ENCODE data around the gene POMZP3.
"Not testable (repeated sequence)": the region's sequence is repeated elsewhere in the genome, so short reads cannot be mapped to it uniquely, and the experiment has no call there.

Gene POMZP3

DNA sequence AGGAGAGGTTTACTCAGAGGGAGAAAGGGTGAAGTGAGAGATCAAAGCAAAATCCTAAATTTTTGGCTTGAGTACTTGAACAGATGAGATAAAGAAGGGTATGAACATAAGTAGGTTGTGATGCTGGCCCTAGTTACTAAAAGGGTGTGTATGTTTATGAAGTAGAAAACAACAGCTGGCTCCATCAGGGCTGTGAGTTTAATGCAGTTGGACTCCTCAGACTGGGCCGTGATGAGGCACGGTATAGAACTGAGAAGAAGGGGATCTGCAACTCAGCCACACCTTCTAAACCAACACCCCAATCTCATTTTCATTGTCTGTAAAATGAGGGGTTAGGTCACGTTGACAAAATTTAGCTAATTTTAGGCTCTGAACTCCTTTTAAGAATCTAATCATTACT, 54.8 kb downstream of the POMZP3 start:
- H3K9me3 ChIP-seq (ENCODE audit: low read length); H3K4me1 ChIP-seq (ENCODE audit: insufficient read depth, low read length, severe bottlenecking); H3K27ac ChIP-seq (ENCODE audit: low read depth, low read length, poor library complexity, severe bottlenecking); H3K4me2 ChIP-seq (ENCODE audit: low read length); H3K4me3 ChIP-seq (ENCODE audit: low read depth, low read length, poor library complexity, severe bottlenecking); H2AFZ ChIP-seq (ENCODE audit: low read length); H4K20me1 ChIP-seq (ENCODE audit: insufficient read depth, low read length); H3K9me2 ChIP-seq (ENCODE audit: low read depth, low read length); H3K27me3 ChIP-seq (ENCODE audit: insufficient read depth, low read length); H3F3A ChIP-seq (ENCODE audit: insufficient read depth, low read length); H3K9ac ChIP-seq (ENCODE audit: low read length); H3K79me2 ChIP-seq (ENCODE audit: insufficient read depth, low read length): not testable (repeated sequence)
- peaks cover 19% of the 10 kb centered on the region for H3K36me3 ChIP-seq (ENCODE audit: insufficient read depth, low read length)

GRCh38 chr7:76570324-76570775, 56.7 kb downstream of the POMZP3 start:
- H2AFZ ChIP-seq (ENCODE audit: low read length); H3K9me3 ChIP-seq (ENCODE audit: low read length); H3K79me2 ChIP-seq (ENCODE audit: insufficient read depth, low read length); H3K9me2 ChIP-seq (ENCODE audit: low read depth, low read length); H3K4me1 ChIP-seq (ENCODE audit: insufficient read depth, low read length, severe bottlenecking); H3K4me3 ChIP-seq (ENCODE audit: low read depth, low read length, poor library complexity, severe bottlenecking); H3K4me2 ChIP-seq (ENCODE audit: low read length); H3F3A ChIP-seq (ENCODE audit: insufficient read depth, low read length); H3K27me3 ChIP-seq (ENCODE audit: insufficient read depth, low read length); H4K20me1 ChIP-seq (ENCODE audit: insufficient read depth, low read length); H3K9ac ChIP-seq (ENCODE audit: low read length); H3K27ac ChIP-seq (ENCODE audit: low read depth, low read length, poor library complexity, severe bottlenecking): not testable (repeated sequence)
- H3K36me3 ChIP-seq (ENCODE audit: insufficient read depth, low read length): peaks cover 19% of the 10 kb centered on the region

- H3K4me2 ChIP-seq (ENCODE audit: low read length); H3K27ac ChIP-seq (ENCODE audit: low read depth, low read length, poor library complexity, severe bottlenecking): not testable (repeated sequence)
- H3K36me3 ChIP-seq (ENCODE audit: insufficient read depth, low read length): peaks cover 19% of the 10 kb centered on the region
Observed at GRCh38 chr7:76568742-76569141, 58.3 kb downstream of the POMZP3 start.

GRCh38 chr7:76567753-76568152, 59.3 kb downstream of the POMZP3 start:
- not testable (repeated sequence) for H3K79me2 ChIP-seq (ENCODE audit: insufficient read depth, low read length)

More at GRCh38 chr7:76568742-76569141, 58.3 kb downstream of the POMZP3 start:
- H3K4me3 ChIP-seq (ENCODE audit: low read depth, low read length, poor library complexity, severe bottlenecking); H3K79me2 ChIP-seq (ENCODE audit: insufficient read depth, low read length); H3K9me2 ChIP-seq (ENCODE audit: low read depth, low read length); H3F3A ChIP-seq (ENCODE audit: insufficient read depth, low read length); H3K9me3 ChIP-seq (ENCODE audit: low read length); H3K4me1 ChIP-seq (ENCODE audit: insufficient read depth, low read length, severe bottlenecking); H4K20me1 ChIP-seq (ENCODE audit: insufficient read depth, low read length); H2AFZ ChIP-seq (ENCODE audit: low read length); H3K27me3 ChIP-seq (ENCODE audit: insufficient read depth, low read length); H3K9ac ChIP-seq (ENCODE audit: low read length): not testable (repeated sequence)

DNA sequence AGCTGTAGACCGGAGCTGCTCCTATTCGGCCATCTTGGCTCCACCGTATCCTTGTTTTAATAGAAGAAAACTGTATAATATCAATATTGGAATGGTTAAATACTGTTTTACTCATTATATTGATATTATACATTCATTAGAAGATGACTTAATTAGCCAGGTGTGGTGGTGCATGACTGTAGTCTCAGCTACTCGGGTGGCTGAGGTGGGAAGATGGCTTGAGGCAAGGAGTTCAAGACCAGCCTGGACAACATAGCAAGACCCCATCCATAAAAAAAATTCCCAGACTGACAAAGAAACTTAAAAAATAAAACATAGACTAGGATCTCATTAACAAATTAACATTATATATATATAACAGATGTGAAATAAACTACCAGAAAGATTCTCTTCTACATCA, 59.8 kb downstream of the POMZP3 start:
- peaks cover 14% of the 10 kb centered on the region for H3K36me3 ChIP-seq (ENCODE audit: insufficient read depth, low read length)
- not testable (repeated sequence) for H3K4me3 ChIP-seq (ENCODE audit: low read depth, low read length, poor library complexity, severe bottlenecking); H2AFZ ChIP-seq (ENCODE audit: low read length); H3K27ac ChIP-seq (ENCODE audit: low read depth, low read length, poor library complexity, severe bottlenecking); H3K79me2 ChIP-seq (ENCODE audit: insufficient read depth, low read length); H3K9ac ChIP-seq (ENCODE audit: low read length); H3K27me3 ChIP-seq (ENCODE audit: insufficient read depth, low read length); H3K9me2 ChIP-seq (ENCODE audit: low read depth, low read length); H3K4me2 ChIP-seq (ENCODE audit: low read length); H3F3A ChIP-seq (ENCODE audit: insufficient read depth, low read length); H4K20me1 ChIP-seq (ENCODE audit: insufficient read depth, low read length); H3K4me1 ChIP-seq (ENCODE audit: insufficient read depth, low read length, severe bottlenecking); H3K9me3 ChIP-seq (ENCODE audit: low read length)

More at GRCh38 chr7:76567753-76568152, 59.3 kb downstream of the POMZP3 start:
- H3K9ac ChIP-seq (ENCODE audit: low read length); H3K4me1 ChIP-seq (ENCODE audit: insufficient read depth, low read length, severe bottlenecking); H3K9me2 ChIP-seq (ENCODE audit: low read depth, low read length); H3K4me3 ChIP-seq (ENCODE audit: low read depth, low read length, poor library complexity, severe bottlenecking); H2AFZ ChIP-seq (ENCODE audit: low read length); H3K27me3 ChIP-seq (ENCODE audit: insufficient read depth, low read length); H4K20me1 ChIP-seq (ENCODE audit: insufficient read depth, low read length); H3K4me2 ChIP-seq (ENCODE audit: low read length); H3K9me3 ChIP-seq (ENCODE audit: low read length); H3F3A ChIP-seq (ENCODE audit: insufficient read depth, low read length); H3K27ac ChIP-seq (ENCODE audit: low read depth, low read length, poor library complexity, severe bottlenecking): not testable (repeated sequence)
- peaks cover 18% of the 10 kb centered on the region for H3K36me3 ChIP-seq (ENCODE audit: insufficient read depth, low read length)

GRCh38 chr7:76565001-76565400, 62.1 kb downstream of the POMZP3 start:
- H4K20me1 ChIP-seq (ENCODE audit: insufficient read depth, low read length); H3K4me2 ChIP-seq (ENCODE audit: low read length); H3K4me1 ChIP-seq (ENCODE audit: insufficient read depth, low read length, severe bottlenecking); H3K9ac ChIP-seq (ENCODE audit: low read length); H3F3A ChIP-seq (ENCODE audit: insufficient read depth, low read length); H3K36me3 ChIP-seq (ENCODE audit: insufficient read depth, low read length); H3K9me3 ChIP-seq (ENCODE audit: low read length); H3K27ac ChIP-seq (ENCODE audit: low read depth, low read length, poor library complexity, severe bottlenecking); H2AFZ ChIP-seq (ENCODE audit: low read length); H3K4me3 ChIP-seq (ENCODE audit: low read depth, low read length, poor library complexity, severe bottlenecking); H3K27me3 ChIP-seq (ENCODE audit: insufficient read depth, low read length); H3K9me2 ChIP-seq (ENCODE audit: low read depth, low read length); H3K79me2 ChIP-seq (ENCODE audit: insufficient read depth, low read length): not testable (repeated sequence)

DNA sequence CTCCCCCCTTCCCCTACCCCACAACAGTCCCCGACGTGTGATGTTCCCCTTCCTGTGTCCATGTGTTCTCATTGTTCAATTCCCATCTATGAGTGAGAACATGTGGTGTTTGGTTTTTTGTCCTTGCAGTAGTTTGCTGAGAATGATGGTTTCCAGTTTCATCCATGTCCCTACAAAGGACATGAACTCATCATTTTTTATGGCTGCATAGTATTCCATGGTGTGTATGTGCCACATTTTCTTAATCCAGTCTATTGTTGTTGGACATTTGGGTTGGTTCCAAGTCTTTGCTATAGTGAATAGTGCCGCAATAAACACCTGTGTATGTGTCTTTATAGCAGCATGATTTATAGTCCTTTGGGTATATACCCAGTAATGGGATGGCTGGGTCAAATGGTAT, 65.7 kb downstream of the POMZP3 start:
- not testable (repeated sequence) for H3K9ac ChIP-seq (ENCODE audit: low read length); H3K9me2 ChIP-seq (ENCODE audit: low read depth, low read length); H3K36me3 ChIP-seq (ENCODE audit: insufficient read depth, low read length); H3K79me2 ChIP-seq (ENCODE audit: insufficient read depth, low read length); H3K27ac ChIP-seq (ENCODE audit: low read depth, low read length, poor library complexity, severe bottlenecking); H3K4me2 ChIP-seq (ENCODE audit: low read length); H3K27me3 ChIP-seq (ENCODE audit: insufficient read depth, low read length); H2AFZ ChIP-seq (ENCODE audit: low read length); H3K4me3 ChIP-seq (ENCODE audit: low read depth, low read length, poor library complexity, severe bottlenecking); H3K4me1 ChIP-seq (ENCODE audit: insufficient read depth, low read length, severe bottlenecking); H3F3A ChIP-seq (ENCODE audit: insufficient read depth, low read length); H4K20me1 ChIP-seq (ENCODE audit: insufficient read depth, low read length); H3K9me3 ChIP-seq (ENCODE audit: low read length)

GRCh38 chr7:76560157-76560556, 66.9 kb downstream of the POMZP3 start:
- H2AFZ ChIP-seq (ENCODE audit: low read length); H3K4me3 ChIP-seq (ENCODE audit: low read depth, low read length, poor library complexity, severe bottlenecking); H3K27ac ChIP-seq (ENCODE audit: low read depth, low read length, poor library complexity, severe bottlenecking); H3K4me2 ChIP-seq (ENCODE audit: low read length); H3K27me3 ChIP-seq (ENCODE audit: insufficient read depth, low read length); H3K79me2 ChIP-seq (ENCODE audit: insufficient read depth, low read length); H3K9me2 ChIP-seq (ENCODE audit: low read depth, low read length); H3K9me3 ChIP-seq (ENCODE audit: low read length); H3F3A ChIP-seq (ENCODE audit: insufficient read depth, low read length); H3K4me1 ChIP-seq (ENCODE audit: insufficient read depth, low read length, severe bottlenecking); H3K9ac ChIP-seq (ENCODE audit: low read length); H4K20me1 ChIP-seq (ENCODE audit: insufficient read depth, low read length): not testable (repeated sequence)
- H3K36me3 ChIP-seq (ENCODE audit: insufficient read depth, low read length): peaks cover 13% of the 10 kb centered on the region

Data from OCI-LY1 (cell line).